Measurements from ENCODE around the gene APEH.

APEH gene

DNA sequence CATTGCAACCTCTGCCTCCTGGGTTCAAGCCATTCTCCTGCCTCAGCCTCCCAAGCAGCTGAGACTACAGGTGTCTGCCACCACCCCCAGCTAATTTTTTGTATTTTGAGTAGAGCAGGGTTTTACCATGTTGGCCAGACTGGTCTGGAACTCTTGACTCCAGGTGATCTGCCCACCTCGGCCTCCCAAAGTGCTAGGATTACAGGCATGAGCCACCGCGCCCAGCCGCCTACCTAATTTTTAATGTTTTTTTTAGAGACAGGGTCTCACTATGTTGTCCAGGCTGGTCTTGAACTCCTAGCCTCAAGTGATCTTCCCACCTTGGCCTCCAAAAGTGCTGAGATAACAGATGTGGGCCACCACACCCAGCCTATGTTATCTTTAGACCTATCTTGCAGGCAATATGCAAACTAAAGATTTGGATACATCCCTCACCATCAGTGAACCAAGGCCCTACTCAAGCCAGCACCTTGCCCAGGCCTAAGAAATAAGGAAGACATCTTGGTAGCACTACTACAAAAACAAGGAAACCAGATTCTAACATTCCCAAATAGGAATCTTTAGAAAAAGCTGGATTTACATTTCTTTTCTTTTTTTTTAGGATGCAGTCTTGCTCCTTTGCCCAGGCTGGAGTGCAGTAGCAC, 55.9 kb downstream of the APEH start:
- no peaks in the 10 kb centered on the region for H3K9me3 ChIP-seq
- no peaks in the 10 kb centered on the region for H3K27me3 ChIP-seq
- DNase-seq, result no peak
- TF ChIP-seq, protein P1, sequence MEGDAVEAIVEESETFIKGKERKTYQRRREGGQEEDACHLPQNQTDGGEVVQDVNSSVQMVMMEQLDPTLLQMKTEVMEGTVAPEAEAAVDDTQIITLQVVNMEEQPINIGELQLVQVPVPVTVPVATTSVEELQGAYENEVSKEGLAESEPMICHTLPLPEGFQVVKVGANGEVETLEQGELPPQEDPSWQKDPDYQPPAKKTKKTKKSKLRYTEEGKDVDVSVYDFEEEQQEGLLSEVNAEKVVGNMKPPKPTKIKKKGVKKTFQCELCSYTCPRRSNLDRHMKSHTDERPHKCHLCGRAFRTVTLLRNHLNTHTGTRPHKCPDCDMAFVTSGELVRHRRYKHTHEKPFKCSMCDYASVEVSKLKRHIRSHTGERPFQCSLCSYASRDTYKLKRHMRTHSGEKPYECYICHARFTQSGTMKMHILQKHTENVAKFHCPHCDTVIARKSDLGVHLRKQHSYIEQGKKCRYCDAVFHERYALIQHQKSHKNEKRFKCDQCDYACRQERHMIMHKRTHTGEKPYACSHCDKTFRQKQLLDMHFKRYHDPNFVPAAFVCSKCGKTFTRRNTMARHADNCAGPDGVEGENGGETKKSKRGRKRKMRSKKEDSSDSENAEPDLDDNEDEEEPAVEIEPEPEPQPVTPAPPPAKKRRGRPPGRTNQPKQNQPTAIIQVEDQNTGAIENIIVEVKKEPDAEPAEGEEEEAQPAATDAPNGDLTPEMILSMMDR (IDR thresholded peaks at IDR 0.05; ENCODE audit: low read depth, low read length), result no peak
- H3K4me3 ChIP-seq (ENCODE audit: low read depth, low read length), result no peak overlapping the region
- no peaks in the 10 kb centered on the region for H3K4me1 ChIP-seq
- H3K36me3 ChIP-seq, result peaks cover 3% of the 10 kb centered on the region

DNA sequence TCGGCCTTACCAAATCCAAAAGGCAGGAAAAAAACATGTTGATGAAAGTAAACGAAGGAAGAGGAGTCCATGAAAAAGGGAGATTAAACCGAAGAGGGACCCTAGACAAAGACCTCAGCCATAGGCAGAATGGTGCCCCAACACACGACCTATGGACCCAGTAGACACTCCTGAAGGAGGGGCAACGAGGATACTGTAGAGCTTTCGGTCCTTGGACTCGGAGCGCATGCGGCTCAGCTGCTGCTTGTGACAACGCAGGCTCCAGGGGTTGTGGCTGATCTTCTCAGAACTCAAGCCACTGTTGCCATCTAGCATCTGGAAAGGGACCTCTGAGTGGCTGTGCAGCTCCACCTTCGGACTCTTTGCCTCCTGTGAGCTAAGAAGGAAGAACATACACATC, 58.4 kb downstream of the APEH start:
- peaks cover 8% of the 10 kb centered on the region for H3K36me3 ChIP-seq
- H3K9me3 ChIP-seq, result no peaks in the 10 kb centered on the region
- TF ChIP-seq, protein P1 (IDR thresholded peaks at IDR 0.05; ENCODE audit: low read depth, low read length), result no peak
- no peaks in the 10 kb centered on the region for H3K27me3 ChIP-seq
- no peak for DNase-seq
- H3K4me1 ChIP-seq, result no peaks in the 10 kb centered on the region
- no peak overlapping the region for H3K4me3 ChIP-seq (ENCODE audit: low read depth, low read length)

DNA sequence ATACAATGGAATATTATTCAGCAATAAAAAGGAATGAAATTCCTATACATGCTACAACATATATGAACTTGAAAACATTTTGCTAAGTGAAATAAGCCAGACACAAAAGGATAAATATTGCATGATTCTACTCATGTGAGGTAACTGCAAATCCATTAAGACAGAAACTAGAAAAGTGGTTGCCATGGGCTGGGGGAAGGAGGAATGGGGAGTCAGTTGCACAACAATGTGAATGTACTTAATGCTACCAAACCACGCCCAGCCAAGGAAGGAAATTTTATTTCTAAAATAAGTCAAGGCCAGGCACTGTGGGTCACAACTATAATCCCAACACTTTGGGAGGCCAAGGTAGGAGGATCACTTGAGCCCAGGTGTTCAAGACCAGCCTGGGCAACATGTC, 59.4 kb downstream of the APEH start:
- H3K4me1 ChIP-seq, result no peaks in the 10 kb centered on the region
- H3K36me3 ChIP-seq, result peaks cover 15% of the 10 kb centered on the region
- H3K27me3 ChIP-seq, result no peaks in the 10 kb centered on the region
- H3K9me3 ChIP-seq, result no peaks in the 10 kb centered on the region
- H3K4me3 ChIP-seq (ENCODE audit: low read depth, low read length), result no peak overlapping the region
- TF ChIP-seq, protein P1 (IDR thresholded peaks at IDR 0.05; ENCODE audit: low read depth, low read length), result no peak
- DNase-seq, result no peak

All from BE2C (cell line).